Measurements from ENCODE around the gene C12orf57. TPM values are rescaled to one million over a fixed set of nuclear protein-coding genes. Genes with fewer than 3 reads are reported as not detected.

The C12orf57 gene
- total and polyA plus RNA-seq, 2 experiments from 2014 or later, result 217 to 219 TPM

- Histone ChIP-seq H3K79me2 (peaks cover 21% of the 10 kb centered on the region), H3K4me1 (ENCODE audit: insufficient read depth) (peaks cover 19% of the 10 kb centered on the region), H3K9me2 (replicated peaks; ENCODE audit: insufficient read depth) (no peaks in the 10 kb centered on the region), H3K27me3 (no peaks in the 10 kb centered on the region), H3K27ac (peak overlapping the region; percentile 81), H3K4me2 (peak overlapping the region; percentile 88), H4K20me1 (ENCODE audit: insufficient read depth, poor library complexity, severe bottlenecking) (no peaks in the 10 kb centered on the region), H3K36me3 (replicated peaks; ENCODE audit: insufficient read depth, low read depth) (no peaks in the 10 kb centered on the region), H2AFZ (peak overlapping the region; percentile 42), H3K4me3 (peak overlapping the region; percentile 48), H3K9me3 (ENCODE audit: low read depth) (no peaks in the 10 kb centered on the region)
- peak; percentile 96 for DNase-seq (ENCODE audit: low spot score)
- 4% methylated on average over 48 of the region's 48 CpGs for WGBS (ENCODE audit: low lambda C conversion rate, missing lambda C conversion rate)
- TF ChIP-seq EZH2 (IDR thresholded peaks at IDR 0.05; ENCODE audit: borderline replicate concordance), result no peak
- TF ChIP-seq CTCF (IDR thresholded peaks at IDR 0.05; ENCODE audit: poor library complexity), result peak; percentile 81
- TF ChIP-seq EZH2phosphoT487 (IDR thresholded peaks at IDR 0.05; ENCODE audit: low read depth, severe bottlenecking, unreplicated experiment), result no peak
Measured at GRCh38 chr12:6944381-6945186, 762 bp downstream of the C12orf57 start.

GRCh38 chr12:6945613-6946012 lies 1.8 kb downstream of the C12orf57 start:
- no peak for TF ChIP-seq EZH2 (IDR thresholded peaks at IDR 0.05; ENCODE audit: borderline replicate concordance)
- no peak for TF ChIP-seq EZH2phosphoT487 (IDR thresholded peaks at IDR 0.05; ENCODE audit: low read depth, severe bottlenecking, unreplicated experiment)
- TF ChIP-seq CTCF (IDR thresholded peaks at IDR 0.05; ENCODE audit: poor library complexity), result no peak
- Histone ChIP-seq H3K27ac (peak overlapping the region; percentile 81), H2AFZ (no peak overlapping the region), H3K36me3 (replicated peaks; ENCODE audit: insufficient read depth, low read depth) (no peaks in the 10 kb centered on the region), H3K79me2 (peaks cover 18% of the 10 kb centered on the region), H3K9me3 (ENCODE audit: low read depth) (no peaks in the 10 kb centered on the region), H3K27me3 (no peaks in the 10 kb centered on the region), H3K4me3 (no peak overlapping the region), H3K4me2 (peak overlapping the region; percentile 88), H4K20me1 (ENCODE audit: insufficient read depth, poor library complexity, severe bottlenecking) (no peaks in the 10 kb centered on the region), H3K9me2 (replicated peaks; ENCODE audit: insufficient read depth) (no peaks in the 10 kb centered on the region), H3K4me1 (ENCODE audit: insufficient read depth) (peaks cover 19% of the 10 kb centered on the region)
- no peak for DNase-seq (ENCODE audit: low spot score)
- 86% methylated on average over 11 of the region's 11 CpGs for WGBS (ENCODE audit: low lambda C conversion rate, missing lambda C conversion rate)

- H3K9me2 ChIP-seq (replicated peaks; ENCODE audit: insufficient read depth), result no peaks in the 10 kb centered on the region
- DNase-seq (ENCODE audit: low spot score), result peak; percentile 95
Measured at GRCh38 chr12:6946033-6946919, 2.5 kb downstream of the C12orf57 start.

More at GRCh38 chr12:6946033-6946919, 2.5 kb downstream of the C12orf57 start:
- H3K4me2 ChIP-seq, result peak overlapping the region; percentile 88
- H3K9me3 ChIP-seq (ENCODE audit: low read depth), result no peaks in the 10 kb centered on the region
- H3K36me3 ChIP-seq (replicated peaks; ENCODE audit: insufficient read depth, low read depth), result no peaks in the 10 kb centered on the region
- peak overlapping the region; percentile 81 for H3K27ac ChIP-seq
- no peaks in the 10 kb centered on the region for H4K20me1 ChIP-seq (ENCODE audit: insufficient read depth, poor library complexity, severe bottlenecking)
- H3K27me3 ChIP-seq, result no peaks in the 10 kb centered on the region
- peak overlapping the region; percentile 27 for H3K4me3 ChIP-seq
- peaks cover 19% of the 10 kb centered on the region for H3K4me1 ChIP-seq (ENCODE audit: insufficient read depth)
- WGBS (ENCODE audit: low lambda C conversion rate, missing lambda C conversion rate), result 15% methylated on average over 29 of the region's 32 CpGs
- peak overlapping the region; percentile 36 for H2AFZ ChIP-seq
- no peak for TF ChIP-seq EZH2phosphoT487 (IDR thresholded peaks at IDR 0.05; ENCODE audit: low read depth, severe bottlenecking, unreplicated experiment)
- no peak for TF ChIP-seq CTCF (IDR thresholded peaks at IDR 0.05; ENCODE audit: poor library complexity)
- TF ChIP-seq EZH2 (IDR thresholded peaks at IDR 0.05; ENCODE audit: borderline replicate concordance), result no peak
- peaks cover 18% of the 10 kb centered on the region for H3K79me2 ChIP-seq

All from hepatocyte (in vitro differentiated cells).